Heart left ventricle (tissue), 16 donors: ENCODE results near the gene REL. TPM values are rescaled to one million over a fixed set of nuclear protein-coding genes. Genes with fewer than 3 reads are reported as not detected.
"Not testable (repeated sequence)": the region's sequence is repeated elsewhere in the genome, so short reads cannot be mapped to it uniquely, and the experiment has no call there.

ENCODE experiments used
- ATAC-seq, 4 donors: fragments of 200-7000 bp; cut with Tn5 transposase; one replicate each; pipeline ENCODE4 v1.9.1; 2020 to 2022; ENCODE audit warnings: moderate library complexity in 4 of 4, mild to moderate bottlenecking in 3 of 4, moderate number of reproducible peaks in 1 of 4
- DNase-seq, 5 donors: peaks; one replicate each; pipeline ENCODE4 v3.0.0-alpha.2; 2020
- H3K27ac ChIP-seq, 12 donors: fragments of 200-600 bp; sonication (generic) in 4 of 12; one replicate each; pipeline versions ENCODE4 v1.5.0 to v1.8.0; 2016 to 2022; ENCODE audit warnings: mild to moderate bottlenecking in 2 of 12
- H3K27me3 ChIP-seq, 9 donors: fragments of 200-600 bp; sonication (generic) in 2 of 9; one replicate each; pipeline versions ENCODE4 v1.5.1 to v1.8.0; 2016 to 2022; ENCODE audit warnings: mild to moderate bottlenecking in 3 of 9
- H3K36me3 ChIP-seq, 9 donors: fragments of 200-600 bp; sonication (generic) in 2 of 9; one replicate each; pipeline versions ENCODE4 v1.5.0 to v1.8.0; 2018 to 2022; ENCODE audit warnings: mild to moderate bottlenecking in 2 of 9
- H3K4me1 ChIP-seq, 12 donors: fragments of 200-600 bp; sonication (generic) in 4 of 12; one replicate each; pipeline versions ENCODE4 v1.5.0 to v1.8.0; 2016 to 2022; ENCODE audit warnings: mild to moderate bottlenecking in 3 of 12
- H3K4me3 ChIP-seq, 12 donors: fragments of 200-600 bp; sonication (generic) in 4 of 12; one replicate each; pipeline versions ENCODE4 v1.5.0 to v1.8.0; 2017 to 2022; ENCODE audit warnings: mild to moderate bottlenecking in 9 of 12, moderate library complexity in 4 of 12
- H3K9me3 ChIP-seq, 12 donors: fragments of 200-600 bp; sonication (generic) in 4 of 12; one replicate each; pipeline versions ENCODE4 v1.5.0 to v1.8.0; 2016 to 2022; ENCODE audit warnings: mild to moderate bottlenecking in 1 of 12
- POLR2A ChIP-seq, 2 donors: fragments of 450-650 bp; IDR thresholded peaks; one replicate each; pipeline ENCODE4 v1.6.1; 2017; ENCODE audit warnings: antibody characterized with exemption in 2 of 2, mild to moderate bottlenecking in 2 of 2, moderate library complexity in 2 of 2
- WGBS, 4 donors: extraction: QIAGEN DNeasy Blood & Tissue Kit in 2 of 4; methylation state at CpG; one replicate each; pipeline versions ENCODE4 v1.1.5 to v1.1.7; 2013 to 2018; 5-methylcytosine and 5-hydroxymethylcytosine counted together
- intact Hi-C, 10 donors: fragments of 100-400 bp; cut with DNase I; formaldehyde crosslinking; loops; one replicate each; pipeline versions ENCODE4 v1.11.1 to v1.14.2; 2022
- polyA plus RNA-seq, 2 donors: library from polyadenylated mRNA; stranded (reverse); fragments of 200-250 nt; gene quantifications; one replicate each; pipeline ENCODE4 v1.2.3, GENCODE V29; 2013
- total RNA-seq, 9 donors: library from RNA; depleted of rRNA in 2 of 9; stranded (reverse); fragments of >200 nt in 2 of 9; fragmentation: NEBNext Ultra II Directional in 3 of 9; extraction: Animal tissue kit (Norgen Biotek cat#: 25700) in 3 of 9; gene quantifications; one replicate each; pipeline versions ENCODE4 v1.1.0 to v1.2.4, GENCODE V29; 2016 to 2023
- TF ChIP-seq, protein P1 (sequence below), 12 donors: fragments of 200-600 bp; sonication (generic) in 4 of 12; IDR thresholded peaks; one replicate each; pipeline versions ENCODE4 v1.5.0 to v1.8.0; 2018 to 2022; ENCODE audit warnings: antibody characterized with exemption in 12 of 12, mild to moderate bottlenecking in 5 of 12
- donor health status: ischemic (EF 13 %, LVEDD 7.1; RV severe dilation, severe dysfunction).
- donor health status: healthy with polysubstance abuse.
- donor health status: DM: no; HTN: yes; CAD: no.
- donor health status: DM: no; HTN: no; CAD: no.
- donor health status: ischemic (EF 25% LVEDD 6.9; RV normal size, moderate dysfunction).
- donor health status: ischemic (EF 25% LVEDD 5.7; RV mildly dilated, moderate dysfunction).
- donor health status: healthy.
- donor health status: DM: yes; HTN: yes; CAD: no.
- donor health status: ischemic (EF 35%, LVEDD 5.7; RV mildly dilated, moderate dysfunction).
- donor health status: nonischemic (EF 11% LVEDD 7.7; RV severe dilation, severe dysfunction).
- donor health status: DM: yes; HTN: yes; CAD: no.
- donor health status: PGD.
- donor health status: ischemic (EF 29% LVEDD 5.4; RV normal size, mild dysfunction).
- donor health status: nonischemic (EF 23%, LVEDD 6.1; RV moderate dilation, normal function).

The REL gene
- total and polyA plus RNA-seq, 11 donors = 1.4 to 16.0 (median 6.0) TPM

DNA sequence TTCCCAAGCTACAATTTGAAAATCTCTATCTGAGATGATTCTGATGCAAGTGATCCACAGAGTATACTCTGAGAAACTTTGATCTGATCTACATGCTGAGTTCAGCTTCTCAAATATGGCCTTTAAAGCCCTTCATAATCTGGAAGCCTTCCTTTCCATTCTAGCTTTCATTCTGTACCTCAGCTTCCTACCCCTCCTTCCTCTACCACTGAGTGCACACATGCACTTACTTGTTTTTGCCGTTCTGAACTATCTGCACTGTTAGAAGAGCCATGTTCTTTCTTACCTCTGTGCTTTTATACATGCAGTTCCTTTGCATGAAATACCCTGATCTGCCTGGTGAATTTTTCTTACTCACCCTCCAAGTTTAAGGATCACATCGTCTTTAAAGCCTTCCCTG is 25.0 kb downstream of the REL start:
- TF ChIP-seq, protein P1, sequence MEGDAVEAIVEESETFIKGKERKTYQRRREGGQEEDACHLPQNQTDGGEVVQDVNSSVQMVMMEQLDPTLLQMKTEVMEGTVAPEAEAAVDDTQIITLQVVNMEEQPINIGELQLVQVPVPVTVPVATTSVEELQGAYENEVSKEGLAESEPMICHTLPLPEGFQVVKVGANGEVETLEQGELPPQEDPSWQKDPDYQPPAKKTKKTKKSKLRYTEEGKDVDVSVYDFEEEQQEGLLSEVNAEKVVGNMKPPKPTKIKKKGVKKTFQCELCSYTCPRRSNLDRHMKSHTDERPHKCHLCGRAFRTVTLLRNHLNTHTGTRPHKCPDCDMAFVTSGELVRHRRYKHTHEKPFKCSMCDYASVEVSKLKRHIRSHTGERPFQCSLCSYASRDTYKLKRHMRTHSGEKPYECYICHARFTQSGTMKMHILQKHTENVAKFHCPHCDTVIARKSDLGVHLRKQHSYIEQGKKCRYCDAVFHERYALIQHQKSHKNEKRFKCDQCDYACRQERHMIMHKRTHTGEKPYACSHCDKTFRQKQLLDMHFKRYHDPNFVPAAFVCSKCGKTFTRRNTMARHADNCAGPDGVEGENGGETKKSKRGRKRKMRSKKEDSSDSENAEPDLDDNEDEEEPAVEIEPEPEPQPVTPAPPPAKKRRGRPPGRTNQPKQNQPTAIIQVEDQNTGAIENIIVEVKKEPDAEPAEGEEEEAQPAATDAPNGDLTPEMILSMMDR (IDR thresholded peaks at IDR 0.05) = no peak
- TF ChIP-seq POLR2A (IDR thresholded peaks at IDR 0.05) = no peak
- Histone ChIP-seq H3K4me3 (no peak overlapping the region), H3K36me3 (peaks cover 0 to 84% (median 35%) of the 10 kb centered on the region in 9 donors), H3K9me3 (no peaks in the 10 kb centered on the region), H3K27ac (no peak overlapping the region), H3K27me3 (no peaks in the 10 kb centered on the region), H3K4me1 (no peaks in the 10 kb centered on the region)
- intact Hi-C loops = no loop called here
- DNase-seq (no peak), ATAC-seq (no peak)
- 91 to 100% (median 95%) methylated on average over 2 of the region's 2 CpGs for WGBS, 4 donors

DNA sequence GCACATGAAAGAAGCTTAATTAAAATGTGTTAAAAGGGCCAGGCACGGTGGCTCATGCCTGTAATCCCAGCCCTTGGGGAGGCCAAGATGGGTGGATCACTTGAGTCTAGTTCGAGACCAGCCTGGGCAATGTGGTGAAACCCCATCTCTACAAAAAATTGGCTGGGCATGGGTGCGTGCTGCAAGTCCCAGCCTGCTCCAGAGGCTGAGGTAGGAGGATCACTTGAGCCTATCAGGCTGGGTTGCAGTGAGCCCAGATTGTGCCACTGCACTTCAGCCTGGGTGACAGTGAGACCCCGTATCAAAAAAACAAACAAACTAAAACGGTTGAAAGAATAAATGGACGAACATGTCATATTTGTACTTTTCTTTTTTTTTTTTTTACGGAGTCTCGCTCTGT is 26.0 kb downstream of the REL start:
- Histone ChIP-seq H3K27ac (no peak overlapping the region), H3K9me3 (no peaks in the 10 kb centered on the region), H3K36me3 (peaks cover 0 to 75% (median 26%) of the 10 kb centered on the region in 9 donors), H3K4me1 (no peaks in the 10 kb centered on the region), H3K27me3 (no peaks in the 10 kb centered on the region), H3K4me3 (no peak overlapping the region)
- 91 to 97% (median 95%) methylated on average over 8 of the region's 8 CpGs for WGBS, 4 donors
- intact Hi-C loops = no loop called here
- DNase-seq (no peak), ATAC-seq (no peak)
- TF ChIP-seq, protein P1 (IDR thresholded peaks at IDR 0.05) = no peak
- no peak for TF ChIP-seq POLR2A (IDR thresholded peaks at IDR 0.05)

DNA sequence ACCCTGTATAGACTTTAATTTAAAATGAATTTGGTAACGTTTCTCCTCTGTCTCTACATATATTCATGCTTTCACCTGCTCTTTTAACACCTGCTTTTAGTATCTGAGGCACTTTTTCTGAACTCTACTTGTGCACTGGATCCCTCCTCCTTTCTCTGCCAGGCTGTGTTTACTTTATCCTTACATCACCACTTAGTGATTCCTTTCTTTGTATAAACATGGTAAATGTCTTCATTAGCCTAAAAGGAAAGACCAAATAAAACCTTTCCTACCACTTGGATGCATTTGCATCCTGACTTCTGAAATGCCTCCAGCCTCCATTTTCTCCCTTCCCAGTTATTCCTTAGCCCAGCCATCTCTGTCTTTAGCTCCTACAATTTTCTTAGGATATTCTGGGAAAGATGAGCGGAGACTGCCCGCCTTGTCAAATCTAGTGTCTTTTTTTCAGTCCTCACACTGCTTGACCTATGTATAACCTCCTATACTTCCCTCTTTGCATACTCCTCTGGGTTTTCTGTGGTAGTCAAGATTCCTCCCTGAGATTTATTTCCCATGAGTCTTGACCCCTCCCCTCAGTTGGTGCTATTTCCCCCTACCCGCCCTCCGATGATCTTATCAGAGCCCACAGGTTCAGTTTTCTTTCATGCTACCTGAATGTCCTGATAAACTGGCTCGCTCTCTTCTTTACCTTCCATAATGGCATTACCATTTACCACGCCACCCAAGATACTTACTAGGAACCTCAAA is 44.8 kb downstream of the REL start:
- peaks cover 0 to 65% (median 51%) of the 10 kb centered on the region in 9 donors for H3K36me3 ChIP-seq
- no peak for ATAC-seq
- no peak overlapping the region for H3K4me3 ChIP-seq
- peak overlapping the region in 1 of 12 donors; percentile 64 for H3K27ac ChIP-seq
- H3K27me3 ChIP-seq = no peaks in the 10 kb centered on the region
- DNase-seq = no peak
- H3K4me1 ChIP-seq = peaks cover 0 to 19% (median 0%) of the 10 kb centered on the region in 12 donors
- intact Hi-C loops = no loop called here
- TF ChIP-seq POLR2A (IDR thresholded peaks at IDR 0.05) = no peak
- TF ChIP-seq, protein P1 (IDR thresholded peaks at IDR 0.05) = no peak
- no peaks in the 10 kb centered on the region for H3K9me3 ChIP-seq
- 85 to 95% (median 88%) methylated on average over 7 of the region's 7 CpGs for WGBS, 4 donors

DNA sequence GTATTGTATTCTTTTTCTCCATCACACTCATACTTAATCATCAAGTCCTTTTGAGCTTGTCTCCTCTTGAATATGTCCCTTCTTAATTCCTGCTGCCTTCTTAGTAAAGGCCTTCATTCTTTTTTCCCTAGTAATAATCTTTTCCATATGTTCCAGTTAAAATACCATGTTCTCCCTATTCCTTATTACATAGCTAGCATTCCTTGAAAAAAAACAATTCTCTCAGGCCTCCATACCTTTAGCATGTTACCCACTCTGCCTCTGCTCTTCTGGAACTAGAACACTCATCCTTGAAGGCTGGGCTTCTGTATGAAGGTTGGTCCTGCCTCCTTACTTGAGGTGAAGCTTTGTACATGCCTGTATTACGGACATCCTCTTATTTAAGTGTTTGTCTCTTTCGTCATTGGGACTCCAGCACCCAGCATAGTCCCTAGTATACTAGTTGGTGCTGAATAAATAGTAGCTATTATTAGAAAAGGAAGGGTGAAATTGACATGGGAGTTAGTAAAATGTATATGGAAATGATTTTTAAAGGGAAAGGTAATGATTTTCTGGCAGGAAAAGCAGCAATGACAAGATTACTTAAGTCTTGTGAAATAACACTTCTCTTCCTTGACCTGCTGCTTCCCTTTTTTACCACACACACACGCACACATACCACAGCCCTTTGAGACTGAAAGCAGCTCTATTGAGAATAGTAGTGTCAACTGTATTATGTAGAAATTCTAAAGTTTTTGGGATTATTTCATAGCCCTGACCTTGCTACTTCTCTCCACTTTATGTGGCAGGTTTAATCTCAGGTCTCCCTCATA is 45.6 kb downstream of the REL start:
- H3K4me3 ChIP-seq = no peak overlapping the region
- intact Hi-C loops = no loop called here

DNA sequence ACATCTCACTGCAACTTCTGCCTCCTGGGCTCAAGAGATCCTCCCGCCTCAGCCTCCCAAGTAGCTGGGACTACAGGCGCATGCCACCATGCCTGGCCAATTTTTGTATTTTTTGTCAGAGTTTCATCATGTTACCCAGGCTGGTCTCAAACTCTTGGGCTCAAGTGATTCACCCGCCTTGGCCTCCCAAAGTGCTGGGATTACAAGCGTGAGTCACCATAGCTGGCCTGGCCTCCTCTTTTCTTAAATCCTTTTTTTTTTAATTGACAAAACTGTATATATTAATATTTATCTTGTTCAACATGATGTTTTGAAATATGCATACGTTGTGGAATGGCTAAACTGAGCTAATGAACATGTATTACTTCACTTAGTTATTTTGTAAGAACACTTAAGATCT is 50.7 kb downstream of the REL start:
- H3K36me3 ChIP-seq = peaks cover 0 to 25% (median 8%) of the 10 kb centered on the region in 9 donors
- H3K4me1 ChIP-seq = peaks cover 0 to 19% (median 0%) of the 10 kb centered on the region in 12 donors
- WGBS, 4 donors = 95 to 98% (median 97%) methylated on average over 5 of the region's 5 CpGs
- ATAC-seq, H3K27me3 ChIP-seq, H3K9me3 ChIP-seq, H3K27ac ChIP-seq, DNase-seq, intact Hi-C loops, H3K4me3 ChIP-seq: not testable (repeated sequence)

More for the DNA sequence above, 45.6 kb downstream of the REL start:
- peak overlapping the region in 1 of 12 donors; percentile 64 for H3K27ac ChIP-seq
- H3K36me3 ChIP-seq = peaks cover 0 to 62% (median 47%) of the 10 kb centered on the region in 9 donors
- 86 to 96% (median 91%) methylated on average over 3 of the region's 3 CpGs for WGBS, 4 donors
- TF ChIP-seq POLR2A (IDR thresholded peaks at IDR 0.05) = no peak
- TF ChIP-seq, protein P1 (IDR thresholded peaks at IDR 0.05) = no peak
- H3K27me3 ChIP-seq = no peaks in the 10 kb centered on the region
- ATAC-seq (peak in 3 of 4 donors; percentile 33 to 72 (median 62)), DNase-seq (no peak)
- H3K4me1 ChIP-seq = peaks cover 0 to 19% (median 0%) of the 10 kb centered on the region in 12 donors
- H3K9me3 ChIP-seq = no peaks in the 10 kb centered on the region
